ENCODE measurements around the gene PRDM16.

PRDM16 gene

GRCh38 chr1:3351449-3352298, 282.7 kb downstream of the PRDM16 start:
- peak; percentile 59 for DNase-seq

- DNase-seq, result peak; percentile 68
Measured at GRCh38 chr1:3352299-3352951, 283.4 kb downstream of the PRDM16 start.

DNA sequence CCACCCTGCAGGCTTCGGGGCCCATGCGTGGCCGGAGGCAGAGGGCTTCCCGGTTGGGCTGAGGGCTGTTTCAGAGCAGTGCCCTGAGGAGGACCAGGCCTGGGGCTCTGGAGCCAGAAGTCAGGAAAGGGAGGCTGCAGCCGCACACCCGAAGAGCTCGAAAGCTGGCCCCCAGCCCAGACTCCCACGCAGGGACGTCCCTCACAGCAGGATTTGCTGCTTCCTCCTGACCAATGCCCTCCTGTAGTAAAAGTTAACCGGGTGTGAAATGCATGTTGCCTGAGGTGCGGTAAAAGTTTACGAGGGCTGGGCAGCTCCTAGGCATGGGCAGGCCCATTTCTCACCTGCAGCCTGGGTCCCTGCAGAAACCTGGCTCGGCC, 283.9 kb downstream of the PRDM16 start:
- no peak for DNase-seq

- no peak for DNase-seq
Measured at GRCh38 chr1:3353876-3354275, 284.9 kb downstream of the PRDM16 start.

- no peak for DNase-seq
Measured at GRCh38 chr1:3355089-3355488, 286.1 kb downstream of the PRDM16 start.

GRCh38 chr1:3355894-3356826, 287.2 kb downstream of the PRDM16 start:
- no peak for DNase-seq

GRCh38 chr1:3356827-3357460, 287.9 kb downstream of the PRDM16 start:
- DNase-seq, result no peak

DNA sequence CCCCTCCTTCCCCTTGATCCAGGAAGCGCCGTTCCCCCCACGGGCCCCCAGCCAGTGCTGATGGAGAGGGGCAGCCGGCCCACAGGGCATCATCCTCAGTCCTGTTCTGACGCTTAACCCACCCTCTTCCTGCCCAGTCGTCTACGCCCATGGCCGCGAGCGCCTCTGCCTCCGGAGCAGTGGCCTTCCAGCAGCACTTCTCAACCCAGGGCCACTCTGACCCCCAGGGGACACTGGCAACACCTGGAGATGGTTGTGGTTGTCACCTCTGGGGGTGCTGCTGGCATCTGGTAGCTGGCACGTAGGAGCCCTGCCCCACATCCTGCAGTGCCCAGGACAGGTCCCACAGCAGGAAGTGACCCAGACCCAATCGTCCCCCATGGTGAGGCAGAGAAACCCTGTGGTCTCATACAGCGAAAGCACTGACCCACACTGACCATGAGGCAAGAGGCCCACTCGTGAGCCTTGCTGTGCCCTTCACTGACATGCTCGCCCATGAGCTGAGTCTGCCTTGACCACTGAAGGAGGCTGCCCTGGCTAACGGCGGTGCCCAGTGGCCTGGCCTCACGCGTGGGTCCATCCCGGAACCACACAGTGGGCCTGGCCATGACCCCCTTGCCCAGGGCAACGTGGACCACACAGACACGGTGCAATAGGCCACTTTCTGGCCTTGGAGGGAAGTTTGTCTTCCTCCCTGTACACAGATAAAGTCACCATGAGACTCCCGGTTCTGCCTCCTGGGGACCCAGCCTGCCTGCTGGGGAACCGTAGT, 288.7 kb downstream of the PRDM16 start:
- no peak for DNase-seq

GRCh38 chr1:3359351-3359750, 290.3 kb downstream of the PRDM16 start:
- peak; percentile 46 for DNase-seq

DNA sequence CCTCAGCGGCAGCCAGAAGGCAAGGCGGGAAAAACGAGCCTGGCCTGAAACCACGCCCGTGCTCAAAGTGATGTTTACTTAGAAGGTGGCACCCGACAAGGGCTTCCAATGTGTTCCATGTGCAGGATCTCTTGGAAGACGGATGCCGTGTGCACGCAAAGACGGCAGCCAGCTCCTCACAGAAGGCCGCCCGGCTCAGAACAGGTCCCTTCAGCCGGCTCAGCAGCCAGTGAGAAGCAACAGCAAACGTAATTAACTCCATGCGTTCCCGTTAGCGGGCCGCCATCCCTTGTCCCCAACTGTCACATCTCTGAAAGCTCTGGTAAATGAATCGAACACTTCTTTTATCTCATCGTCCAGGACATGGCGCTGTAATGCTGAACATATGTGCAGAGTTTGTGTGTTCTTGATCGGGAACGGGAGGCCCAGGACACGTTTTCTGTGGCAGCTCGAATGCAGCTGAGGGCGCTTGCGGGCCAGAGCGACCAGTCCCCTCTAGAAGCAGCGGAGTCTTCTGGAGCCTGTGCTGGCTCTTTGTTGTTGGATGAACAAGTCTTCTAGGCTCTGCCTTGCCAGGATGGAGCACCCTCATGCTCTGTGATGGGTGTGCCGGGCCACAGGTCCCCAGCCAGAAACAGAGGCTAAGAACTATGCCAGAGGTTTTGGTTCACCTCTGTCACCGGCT, 290.9 kb downstream of the PRDM16 start:
- DNase-seq, result peak; percentile 70

- no peak for DNase-seq
Measured at GRCh38 chr1:3360646-3361257, 291.7 kb downstream of the PRDM16 start.

- DNase-seq, result no peak
Measured at GRCh38 chr1:3363023-3363422, 294.0 kb downstream of the PRDM16 start.

GRCh38 chr1:3363756-3364155, 294.8 kb downstream of the PRDM16 start:
- no peak for DNase-seq

GRCh38 chr1:3364551-3364950, 295.5 kb downstream of the PRDM16 start:
- no peak for DNase-seq

GRCh38 chr1:3364983-3365382, 296.0 kb downstream of the PRDM16 start:
- DNase-seq, result no peak

DNA sequence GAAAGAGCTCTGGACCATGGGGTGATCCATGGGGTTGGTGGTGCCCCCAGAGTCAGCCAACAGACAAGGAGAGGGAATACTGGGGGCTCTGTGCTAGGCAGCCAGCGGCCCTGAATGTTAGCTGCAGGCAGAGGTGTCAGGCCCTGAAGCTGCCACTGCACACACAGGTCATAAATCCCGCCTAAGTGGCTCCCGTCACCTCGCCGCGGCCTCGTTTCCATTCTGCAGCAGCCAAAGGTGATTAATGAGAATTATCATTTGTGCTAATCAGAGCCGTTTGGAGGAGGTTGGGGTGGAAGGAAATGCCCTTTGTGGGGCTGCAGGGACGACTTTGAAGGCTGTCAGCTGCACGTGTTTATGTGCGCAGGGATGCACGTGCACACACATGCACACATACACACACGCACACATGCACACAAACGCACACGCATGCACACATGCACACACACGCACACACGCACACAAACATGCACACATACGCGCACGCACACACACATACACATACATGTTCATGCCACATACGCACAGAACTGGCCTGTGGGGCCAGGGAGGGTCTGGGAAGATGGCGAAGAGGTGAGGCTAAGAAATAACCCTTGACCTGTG, 296.6 kb downstream of the PRDM16 start:
- DNase-seq, result peak; percentile 29

DNA sequence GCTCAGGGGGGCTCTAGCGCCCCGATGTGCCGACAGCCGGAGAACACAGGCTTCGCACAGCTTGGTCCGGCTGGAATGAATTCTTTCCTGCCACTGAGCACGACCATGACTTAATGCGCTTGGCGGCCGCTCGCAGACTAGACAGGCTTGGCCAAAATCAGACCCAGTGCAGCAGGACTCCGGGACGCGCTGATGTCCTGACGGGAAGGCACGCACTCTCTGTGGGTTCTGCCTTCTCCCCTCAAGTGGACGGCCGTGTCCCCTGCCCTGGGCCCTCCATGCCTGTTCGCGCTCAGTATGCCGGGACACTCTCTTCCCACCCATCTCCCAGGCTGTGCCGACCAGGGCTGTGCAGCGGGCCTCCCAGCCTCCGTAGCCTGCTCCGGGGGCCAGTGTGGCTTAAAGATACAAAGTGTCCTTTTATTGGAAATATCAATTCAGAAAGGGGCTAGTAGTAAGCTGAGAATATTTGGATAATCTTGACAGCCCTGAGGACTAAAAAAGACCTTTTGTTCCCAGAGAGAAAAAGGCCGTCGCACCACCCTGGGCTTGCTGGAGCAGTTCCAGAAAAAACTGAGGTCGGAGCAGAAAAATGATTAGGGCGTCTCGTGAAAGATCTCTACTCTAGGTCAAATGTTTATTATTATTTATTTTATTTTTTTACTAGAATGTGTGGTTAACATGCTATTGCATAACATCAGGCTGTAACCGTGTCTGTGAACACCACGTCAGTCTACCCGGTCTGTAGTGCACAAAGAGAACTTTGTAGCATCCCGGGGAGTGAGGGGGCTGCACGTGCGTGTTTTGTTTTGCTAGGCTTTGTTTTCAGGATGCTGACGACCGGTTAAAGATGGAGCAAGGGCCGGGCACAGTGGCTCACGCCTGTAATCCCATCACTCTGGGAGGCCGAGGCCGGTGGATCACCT, 297.4 kb downstream of the PRDM16 start:
- DNase-seq, result no peak

DNA sequence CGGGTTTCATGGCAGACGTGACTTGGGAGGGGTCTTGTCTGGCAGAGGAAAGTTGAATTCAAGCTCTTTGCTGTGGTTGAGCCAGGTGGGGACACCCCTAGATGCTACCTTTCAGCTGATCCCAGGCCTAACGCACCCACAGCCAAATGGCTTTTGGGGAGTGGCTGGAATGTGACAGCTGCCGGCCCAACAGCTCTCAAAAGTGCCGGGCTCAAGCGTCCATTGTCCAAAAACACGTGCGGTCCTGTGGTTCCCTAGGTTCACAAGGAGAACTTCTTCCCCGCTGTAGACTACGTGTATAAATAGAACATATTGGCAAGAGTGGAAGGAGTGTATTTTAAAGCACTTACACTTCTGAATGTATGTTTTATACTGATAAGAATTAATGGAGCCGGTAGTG, 298.4 kb downstream of the PRDM16 start:
- DNase-seq, result no peak

GRCh38 chr1:3368059-3368458, 299.1 kb downstream of the PRDM16 start:
- DNase-seq, result no peak

All from DMS153 (cell line).